GM18858 (cell line): ENCODE measurements around the gene TAF10.

Experiments
- ATAC-seq: cut with Tn5 transposase; IDR thresholded peaks from one replicate; pipeline ENCODE4 v1.9.1; 2021; ENCODE audit not compliant: unreplicated experiment

Gene TAF10

DNA sequence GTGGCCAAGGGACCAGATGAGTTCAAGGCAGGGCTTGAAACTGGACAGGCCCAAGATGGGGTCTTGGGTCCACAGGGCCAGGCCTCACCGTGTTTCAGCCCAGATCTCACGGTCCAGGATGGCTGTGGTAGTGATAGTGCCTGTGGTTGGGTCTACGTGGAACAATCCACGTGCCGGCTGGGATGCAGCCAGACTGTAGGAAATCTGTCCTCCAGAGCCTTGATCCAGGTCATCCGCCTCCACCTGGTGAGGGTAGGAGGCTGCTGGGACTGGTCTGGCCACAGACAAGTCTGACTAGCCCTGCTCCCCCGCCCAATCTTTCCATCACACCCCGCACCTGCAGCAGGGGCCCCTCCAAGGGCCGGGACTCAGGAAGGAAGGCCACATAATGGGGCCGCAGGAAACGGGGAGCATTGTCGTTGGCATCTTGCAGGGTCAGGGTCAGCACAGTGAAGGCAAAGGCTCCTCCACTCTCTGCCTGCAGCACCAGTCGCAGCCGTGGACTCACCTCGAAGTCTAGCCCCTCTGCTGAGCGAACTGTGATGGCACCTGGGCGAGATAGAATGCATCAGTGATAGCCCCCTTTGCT is 13.9 kb upstream of the TAF10 start:
- no peak for ATAC-seq

GRCh38 chr11:6625156-6625831 is 13.3 kb upstream of the TAF10 start:
- no peak for ATAC-seq

- ATAC-seq, result no peak
These were observed 11.7 kb upstream of the TAF10 start for GRCh38 chr11:6623391-6624363.

DNA sequence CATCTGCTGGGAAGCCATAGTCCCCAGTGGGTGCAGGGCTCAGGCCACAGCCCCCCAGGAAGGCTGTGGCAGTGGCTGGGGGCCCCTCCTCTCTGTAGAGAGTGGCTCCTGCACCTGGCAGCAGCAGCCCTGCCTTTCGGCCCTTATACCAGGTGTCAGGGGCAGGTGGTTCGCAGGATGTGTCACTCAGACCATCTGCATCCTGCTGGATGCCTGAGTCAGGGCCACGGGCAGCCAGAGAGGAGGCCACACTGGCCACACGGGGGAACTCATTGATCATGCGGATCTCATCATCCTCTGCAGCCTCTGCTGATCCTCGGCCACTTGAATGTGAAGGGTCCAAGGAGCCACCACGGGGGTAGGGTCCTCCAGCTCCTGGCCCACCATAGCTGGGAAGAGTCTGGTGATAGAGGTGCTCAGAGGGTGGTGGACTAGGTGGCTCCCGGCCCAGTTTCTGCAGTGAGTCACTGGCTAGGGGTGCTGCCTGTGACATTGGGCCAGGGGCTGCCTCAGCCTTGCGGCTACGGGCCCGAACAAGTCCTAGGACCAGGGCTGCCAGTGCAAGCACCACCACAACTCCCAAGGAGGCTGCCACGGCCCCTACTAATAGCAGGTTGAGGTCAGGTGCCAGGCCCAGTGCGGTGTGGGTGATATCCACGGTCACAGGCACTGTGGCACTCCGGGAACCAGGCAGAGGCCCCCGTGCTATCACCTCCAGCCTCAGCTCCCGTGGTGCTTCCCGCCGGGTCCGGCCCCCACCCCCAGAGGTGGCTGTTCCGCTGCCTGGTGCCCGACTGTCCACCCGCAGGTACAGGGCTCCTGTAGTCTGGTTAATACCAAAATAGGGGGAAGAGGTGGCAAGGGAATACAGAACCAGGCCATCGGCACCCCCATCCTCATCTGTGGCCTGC is 10.5 kb upstream of the TAF10 start:
- ATAC-seq, result no peak

DNA sequence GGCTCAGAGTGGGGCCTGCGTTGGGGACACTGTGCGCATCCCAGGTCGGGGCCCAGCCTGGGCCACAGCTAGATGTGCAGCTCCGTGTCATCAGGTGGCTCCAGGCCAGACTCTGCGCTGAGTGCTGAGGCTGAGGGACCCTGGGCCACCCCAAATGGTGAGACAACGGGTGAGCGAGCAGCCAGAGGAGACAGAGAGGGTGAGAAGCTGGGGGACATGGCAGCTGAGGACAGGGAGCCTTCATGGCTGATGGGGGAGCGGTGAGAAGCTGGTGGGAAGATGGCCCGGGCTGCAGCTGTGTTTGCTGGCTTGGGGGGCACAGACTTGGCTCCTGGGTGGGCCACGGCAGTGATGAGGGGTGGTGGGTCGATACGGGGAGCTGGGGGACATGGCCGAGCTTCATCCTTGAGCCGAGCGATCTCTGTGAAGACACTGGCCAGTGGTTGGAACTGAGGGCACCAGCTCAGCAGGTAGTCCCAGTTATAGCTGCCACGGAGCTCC is 9.7 kb upstream of the TAF10 start:
- no peak for ATAC-seq

GRCh38 chr11:6620636-6621035 is 8.6 kb upstream of the TAF10 start:
- no peak for ATAC-seq

DNA sequence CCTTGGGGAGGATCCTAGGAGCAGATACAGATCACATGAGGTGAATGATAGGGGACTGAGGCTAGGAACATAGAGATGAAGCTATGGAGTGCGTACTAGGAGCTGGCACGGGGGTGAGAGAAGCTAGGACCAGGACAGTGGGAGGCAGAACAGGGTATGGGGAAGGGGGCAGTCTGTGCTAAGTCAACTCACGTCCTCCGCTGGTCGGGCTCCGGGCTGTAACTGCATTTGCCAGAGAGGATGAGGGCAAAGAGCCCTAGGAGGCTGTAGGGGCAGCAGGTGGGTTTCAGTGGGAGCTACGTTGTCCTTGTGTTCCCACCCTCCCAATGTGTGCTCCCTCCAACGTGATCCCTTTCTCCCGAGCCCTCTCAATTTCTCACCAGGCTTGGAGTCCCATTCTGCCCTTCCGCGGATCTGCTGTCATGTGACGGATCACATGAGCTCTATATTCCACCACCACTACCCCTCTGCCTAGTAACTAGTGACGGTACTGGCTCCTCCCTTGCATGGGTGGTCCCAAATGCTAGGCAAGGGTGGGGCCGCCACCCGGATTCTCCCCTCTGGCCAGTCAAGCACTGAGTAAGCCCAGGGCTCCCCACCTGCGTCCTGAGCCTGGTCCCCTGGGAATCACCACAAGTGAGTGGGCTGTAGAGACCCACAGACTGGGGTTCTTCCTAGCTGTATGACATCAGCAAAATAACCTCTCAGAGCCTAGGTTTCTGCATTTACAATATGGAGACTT is 7.2 kb upstream of the TAF10 start, which contains the start of gene TPP1:
TPP1 (minus strand) TSS at position 419 of the 742 bp plus-strand sequence; CDS start at position 397, 22 bp downstream.
- ATAC-seq, result peak; percentile 97

DNA sequence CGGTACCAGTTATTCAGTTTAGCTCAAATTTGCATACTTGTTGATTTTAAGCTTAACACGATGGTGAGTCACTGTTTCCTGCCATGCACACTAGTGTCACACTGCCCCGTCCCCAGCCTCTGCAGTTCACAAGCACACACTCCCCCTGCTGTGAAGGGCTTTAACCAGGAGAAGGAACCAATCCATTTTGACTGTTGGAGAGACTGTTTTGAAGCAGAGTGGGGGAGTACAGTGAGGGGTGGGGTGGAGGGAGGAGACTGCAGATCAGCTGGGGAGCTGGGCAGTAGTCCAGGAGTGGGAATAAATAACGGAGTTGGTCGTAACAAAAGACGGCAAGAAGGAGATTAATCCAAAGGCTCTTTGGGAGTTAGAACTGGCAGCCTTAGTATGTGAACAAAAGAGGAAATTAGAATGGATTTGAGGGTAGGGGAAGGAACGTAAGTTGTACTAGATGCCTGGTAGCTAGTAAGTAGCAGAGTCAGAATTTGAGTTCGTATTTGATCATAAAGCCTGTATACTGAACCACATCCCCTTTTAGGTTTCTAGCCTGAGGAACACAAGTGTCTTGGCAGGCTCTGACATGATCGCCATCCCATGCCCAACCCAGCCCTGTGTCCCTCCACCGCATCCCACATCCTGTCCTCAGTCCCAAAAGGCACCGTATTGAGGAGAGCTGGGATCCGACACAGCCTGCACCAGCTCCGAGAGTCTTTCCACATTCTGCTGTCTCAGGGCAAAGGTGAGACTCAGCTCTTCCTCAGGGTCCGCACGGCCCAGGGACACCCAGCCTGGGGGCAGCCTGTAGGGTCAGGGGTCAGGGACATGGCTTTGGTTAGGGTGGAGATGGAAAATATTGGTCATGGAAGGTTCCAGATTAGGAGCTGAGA is 6.3 kb upstream of the TAF10 start:
- no peak for ATAC-seq

- ATAC-seq, result no peak
These were observed 5.3 kb upstream of the TAF10 start for GRCh38 chr11:6617315-6617781.

- ATAC-seq, result no peak
These were observed 4.7 kb upstream of the TAF10 start for GRCh38 chr11:6616596-6617250.

DNA sequence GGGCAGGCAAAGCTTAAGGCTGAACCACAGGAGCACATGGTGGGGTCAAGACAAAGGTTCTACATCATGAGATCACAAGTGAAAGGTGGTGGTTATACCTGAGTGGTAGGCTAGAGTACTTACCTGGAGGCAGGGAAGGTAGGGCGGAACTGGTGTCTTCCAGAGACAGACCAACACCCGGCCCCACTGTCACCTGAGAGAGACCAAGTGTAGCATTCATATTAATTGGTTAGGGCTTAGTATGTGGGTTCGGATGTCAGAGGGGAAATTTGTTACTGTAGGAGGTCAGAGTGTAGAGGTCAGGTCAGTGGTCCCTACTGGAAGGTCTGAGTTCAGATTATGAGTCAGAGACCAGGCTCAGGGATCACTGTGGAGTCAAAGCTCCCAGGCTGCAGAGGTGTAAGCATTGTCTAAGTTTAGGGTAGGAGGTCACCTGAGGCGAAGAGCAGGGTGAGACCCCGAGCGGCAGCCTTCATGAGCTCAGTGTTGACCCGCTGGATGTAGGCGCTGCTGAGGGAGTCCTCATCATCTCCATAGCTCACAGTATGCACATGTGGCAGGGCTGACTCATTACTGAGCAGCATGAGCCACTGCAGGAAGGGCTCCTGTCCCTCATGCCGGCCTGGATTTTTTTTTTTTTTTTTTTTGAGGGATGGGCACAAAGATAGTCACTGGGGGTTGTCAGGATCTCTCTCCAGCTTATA is 4.0 kb upstream of the TAF10 start:
- ATAC-seq, result no peak

DNA sequence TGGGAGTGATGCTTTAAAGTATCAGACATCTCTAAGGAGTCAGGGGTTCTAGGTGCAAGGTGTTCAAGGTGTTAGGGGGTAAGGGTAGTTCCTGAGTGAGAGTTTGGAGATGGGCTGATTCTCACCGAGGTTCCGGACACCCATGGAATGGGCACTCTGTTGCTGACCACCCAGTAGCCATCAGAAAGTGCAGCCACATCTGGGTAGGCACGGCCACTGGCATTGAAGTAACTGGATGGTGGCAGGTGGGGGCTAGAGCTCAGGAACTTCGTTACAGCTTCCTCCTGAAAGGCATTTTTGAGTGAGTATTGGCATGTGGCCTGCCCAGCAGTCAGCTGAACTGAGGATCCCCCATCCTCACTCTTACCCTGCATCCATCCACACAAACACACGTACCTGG is 3.0 kb upstream of the TAF10 start:
- ATAC-seq, result no peak

DNA sequence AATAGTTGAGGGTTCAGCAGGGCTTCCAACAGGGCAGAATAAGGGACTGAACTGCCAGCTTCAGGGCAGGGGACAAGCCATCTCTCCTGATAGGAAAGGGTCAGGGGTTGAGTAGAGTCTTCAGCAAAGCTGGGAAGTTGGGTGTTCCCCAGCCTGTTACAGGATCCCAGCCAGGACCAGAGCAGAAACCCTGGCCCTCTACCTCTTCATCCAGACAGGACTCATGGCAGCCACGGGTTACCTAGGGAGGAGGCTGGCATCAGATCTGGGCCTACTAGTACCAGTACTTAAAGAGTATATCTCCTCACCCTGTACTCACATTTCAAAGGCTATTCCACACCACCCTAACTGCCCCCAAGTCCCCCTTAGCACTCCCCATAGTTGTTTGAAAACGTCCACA is 2.4 kb upstream of the TAF10 start:
- no peak for ATAC-seq

GRCh38 chr11:6613496-6613895 is 1.5 kb upstream of the TAF10 start:
- no peak for ATAC-seq

DNA sequence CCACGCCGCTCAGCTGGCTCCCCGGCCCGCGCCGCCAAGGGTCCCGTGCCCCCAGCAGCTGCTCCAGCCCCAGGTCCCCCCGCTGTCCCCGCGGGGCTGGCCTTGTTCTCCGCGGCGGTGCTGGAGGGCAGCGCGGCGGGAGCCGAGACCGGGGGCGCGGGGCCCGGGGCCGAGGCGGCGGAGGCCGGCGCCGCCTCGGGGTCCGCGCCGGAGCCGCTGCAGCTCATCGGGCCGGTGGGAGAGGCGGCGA is 128 bp downstream of the TAF10 start:
- peak; percentile 5 for ATAC-seq

GRCh38 chr11:6611092-6611962 is 689 bp downstream of the TAF10 start:
- ATAC-seq, result no peak

DNA sequence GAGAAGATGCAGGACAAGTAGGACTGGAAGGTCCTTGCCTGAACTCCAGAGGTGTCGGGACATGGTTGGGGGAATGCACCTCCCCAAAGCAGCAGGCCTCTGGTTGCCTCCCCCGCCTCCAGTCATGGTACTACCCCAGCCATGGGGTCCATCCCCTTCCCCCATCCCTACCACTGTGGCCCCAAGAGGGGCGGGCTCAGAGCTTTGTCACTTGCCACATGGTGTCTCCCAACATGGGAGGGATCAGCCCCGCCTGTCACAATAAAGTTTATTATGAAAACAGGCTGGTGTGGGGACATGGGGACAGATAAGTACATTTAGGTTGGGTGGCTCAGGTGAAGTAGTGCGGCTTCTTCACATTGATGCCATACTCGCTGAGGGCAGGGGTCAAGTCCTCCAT is 1.4 kb downstream of the TAF10 start:
- no peak for ATAC-seq
